ENCODE measurements around the gene NUMA1. TPM values are rescaled to one million over a fixed set of nuclear protein-coding genes. Genes with fewer than 3 reads are reported as not detected.

Gene NUMA1, protein sequence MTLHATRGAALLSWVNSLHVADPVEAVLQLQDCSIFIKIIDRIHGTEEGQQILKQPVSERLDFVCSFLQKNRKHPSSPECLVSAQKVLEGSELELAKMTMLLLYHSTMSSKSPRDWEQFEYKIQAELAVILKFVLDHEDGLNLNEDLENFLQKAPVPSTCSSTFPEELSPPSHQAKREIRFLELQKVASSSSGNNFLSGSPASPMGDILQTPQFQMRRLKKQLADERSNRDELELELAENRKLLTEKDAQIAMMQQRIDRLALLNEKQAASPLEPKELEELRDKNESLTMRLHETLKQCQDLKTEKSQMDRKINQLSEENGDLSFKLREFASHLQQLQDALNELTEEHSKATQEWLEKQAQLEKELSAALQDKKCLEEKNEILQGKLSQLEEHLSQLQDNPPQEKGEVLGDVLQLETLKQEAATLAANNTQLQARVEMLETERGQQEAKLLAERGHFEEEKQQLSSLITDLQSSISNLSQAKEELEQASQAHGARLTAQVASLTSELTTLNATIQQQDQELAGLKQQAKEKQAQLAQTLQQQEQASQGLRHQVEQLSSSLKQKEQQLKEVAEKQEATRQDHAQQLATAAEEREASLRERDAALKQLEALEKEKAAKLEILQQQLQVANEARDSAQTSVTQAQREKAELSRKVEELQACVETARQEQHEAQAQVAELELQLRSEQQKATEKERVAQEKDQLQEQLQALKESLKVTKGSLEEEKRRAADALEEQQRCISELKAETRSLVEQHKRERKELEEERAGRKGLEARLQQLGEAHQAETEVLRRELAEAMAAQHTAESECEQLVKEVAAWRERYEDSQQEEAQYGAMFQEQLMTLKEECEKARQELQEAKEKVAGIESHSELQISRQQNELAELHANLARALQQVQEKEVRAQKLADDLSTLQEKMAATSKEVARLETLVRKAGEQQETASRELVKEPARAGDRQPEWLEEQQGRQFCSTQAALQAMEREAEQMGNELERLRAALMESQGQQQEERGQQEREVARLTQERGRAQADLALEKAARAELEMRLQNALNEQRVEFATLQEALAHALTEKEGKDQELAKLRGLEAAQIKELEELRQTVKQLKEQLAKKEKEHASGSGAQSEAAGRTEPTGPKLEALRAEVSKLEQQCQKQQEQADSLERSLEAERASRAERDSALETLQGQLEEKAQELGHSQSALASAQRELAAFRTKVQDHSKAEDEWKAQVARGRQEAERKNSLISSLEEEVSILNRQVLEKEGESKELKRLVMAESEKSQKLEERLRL (N-terminal part only)
- polyA plus RNA-seq (ENCODE audit: insufficient read length): 165 TPM

DNA sequence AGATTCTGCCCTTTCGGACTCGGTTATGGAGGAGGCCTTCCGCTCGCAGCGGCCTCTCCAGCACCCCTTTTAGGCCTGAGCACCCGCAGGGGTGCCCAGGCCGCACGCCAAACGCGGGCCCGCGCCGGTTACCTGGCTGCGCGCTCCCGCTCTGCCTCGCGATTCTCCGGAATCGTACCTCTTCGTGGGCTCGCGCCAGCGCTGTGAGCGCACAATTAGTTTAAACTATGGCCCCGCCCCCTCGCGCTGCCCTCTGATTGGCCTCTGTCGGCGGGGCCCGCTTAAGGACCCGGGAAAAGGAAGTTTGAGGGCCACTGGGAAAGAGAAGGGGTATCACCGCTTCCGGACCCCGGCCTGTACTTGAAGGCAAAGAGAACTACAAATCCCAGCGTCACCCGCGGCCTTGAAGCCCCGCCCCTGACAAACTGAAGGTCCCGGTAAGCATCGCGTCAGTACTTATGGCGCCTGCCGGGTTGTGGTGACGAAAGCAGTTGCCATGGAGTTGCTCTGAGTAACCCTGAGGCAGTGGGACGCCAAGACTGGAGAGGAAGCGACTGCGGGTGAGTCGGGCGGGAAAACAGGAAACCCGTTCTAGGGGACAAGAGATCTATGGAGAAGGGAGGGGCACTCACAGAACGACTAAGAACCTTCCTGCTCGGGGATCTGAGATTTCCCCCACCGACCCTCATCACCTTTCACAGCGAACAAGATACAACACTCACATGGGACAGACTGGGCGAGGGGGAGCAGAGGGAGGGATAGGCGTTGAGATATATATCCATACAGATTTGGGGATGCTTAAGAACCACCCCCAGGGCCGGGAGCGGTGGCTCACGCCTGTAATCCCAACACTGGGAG, at the start of gene NUMA1, which contains the start of gene LRRC51:
Gene NUMA1, minus strand, starts transcription at position 217 of the 858 bp plus-strand sequence. CDS start 44,599 bp downstream, outside the sequence.
Gene LRRC51, plus strand, starts transcription at position 525 of the 858 bp plus-strand sequence. CDS start 8,234 bp downstream, outside the sequence.
- DNase-seq (ENCODE audit: low read depth): peak; percentile 99

DNA sequence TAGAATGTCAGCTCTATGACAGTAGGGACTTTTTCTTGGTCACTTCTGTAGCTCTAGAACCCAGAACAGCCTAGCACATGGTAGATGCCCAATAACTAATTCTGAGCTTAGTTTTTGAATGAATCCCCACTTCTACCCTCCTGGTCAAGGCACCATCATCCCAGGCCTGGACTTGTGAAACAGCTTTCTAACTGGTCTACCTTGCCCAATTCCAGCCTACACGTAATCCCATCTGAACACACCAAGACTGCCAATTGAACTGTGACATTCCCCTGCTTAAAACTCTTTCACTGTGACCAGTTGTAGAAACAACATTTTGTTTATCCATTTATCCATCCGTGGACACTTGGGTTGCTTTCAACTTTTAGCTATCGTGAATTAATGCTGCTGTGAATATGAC, 49.0 kb upstream of the NUMA1 start:
- DNase-seq (ENCODE audit: low read depth): no peak

DNA sequence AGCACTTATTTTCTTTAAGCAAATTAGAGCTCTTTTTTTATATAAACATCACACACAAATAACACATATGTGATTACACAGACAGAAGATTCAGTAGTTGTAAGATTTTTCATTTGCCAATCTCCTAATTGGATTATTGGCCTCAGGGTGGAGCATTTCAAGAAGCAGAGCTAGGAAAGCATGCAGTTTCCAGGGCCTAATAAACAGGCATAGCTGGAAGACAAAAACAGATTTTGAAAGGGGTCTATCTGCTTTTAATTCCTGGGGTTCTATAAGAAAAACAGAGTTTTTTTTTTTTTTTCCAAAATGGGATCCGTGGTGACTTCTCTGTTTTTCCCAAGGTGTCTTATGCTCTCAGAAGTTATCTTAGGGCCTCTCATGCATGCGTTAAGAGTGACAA, 47.6 kb upstream of the NUMA1 start:
- no peak for DNase-seq (ENCODE audit: low read depth)

DNA sequence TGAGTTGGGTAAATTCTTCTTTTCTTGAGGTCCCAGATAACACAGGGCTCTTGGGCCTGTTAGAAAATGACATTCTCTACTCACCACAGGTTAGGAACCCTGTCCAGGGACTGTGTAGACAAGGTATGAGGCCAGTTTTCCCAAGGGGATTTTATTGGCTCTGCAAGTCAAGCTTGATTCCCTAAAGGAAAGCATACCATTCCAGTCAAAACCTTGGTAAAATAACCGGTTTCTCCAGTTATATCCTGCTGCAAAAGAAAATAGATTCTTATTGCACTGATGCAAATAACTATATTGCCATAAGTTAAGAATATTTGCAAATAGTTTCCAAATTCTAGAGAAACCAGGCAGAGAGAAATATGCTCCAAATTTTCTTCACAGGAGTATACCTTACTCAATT, 45.6 kb upstream of the NUMA1 start:
- no peak for DNase-seq (ENCODE audit: low read depth)

DNA sequence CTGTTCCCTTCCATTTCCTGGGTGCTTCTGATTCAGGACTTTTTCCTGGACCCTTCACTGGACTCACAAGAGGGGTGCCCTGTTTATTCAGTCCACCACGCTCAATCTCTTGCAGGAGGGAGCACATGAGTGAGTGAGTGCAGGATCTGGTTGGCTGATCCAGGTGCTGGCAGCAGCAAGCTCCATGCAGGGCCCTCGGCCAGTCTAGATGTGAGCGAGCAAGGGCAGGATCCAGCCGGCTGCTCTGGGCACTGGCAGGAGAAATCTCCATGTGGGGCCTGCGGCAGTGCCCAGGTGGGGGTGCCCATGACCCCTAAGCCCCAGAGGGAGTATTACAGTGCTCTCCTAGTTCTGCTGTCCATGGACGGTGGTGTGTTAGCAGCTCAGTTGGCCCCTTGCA, 43.7 kb upstream of the NUMA1 start:
- no peak for DNase-seq (ENCODE audit: low read depth)

DNA sequence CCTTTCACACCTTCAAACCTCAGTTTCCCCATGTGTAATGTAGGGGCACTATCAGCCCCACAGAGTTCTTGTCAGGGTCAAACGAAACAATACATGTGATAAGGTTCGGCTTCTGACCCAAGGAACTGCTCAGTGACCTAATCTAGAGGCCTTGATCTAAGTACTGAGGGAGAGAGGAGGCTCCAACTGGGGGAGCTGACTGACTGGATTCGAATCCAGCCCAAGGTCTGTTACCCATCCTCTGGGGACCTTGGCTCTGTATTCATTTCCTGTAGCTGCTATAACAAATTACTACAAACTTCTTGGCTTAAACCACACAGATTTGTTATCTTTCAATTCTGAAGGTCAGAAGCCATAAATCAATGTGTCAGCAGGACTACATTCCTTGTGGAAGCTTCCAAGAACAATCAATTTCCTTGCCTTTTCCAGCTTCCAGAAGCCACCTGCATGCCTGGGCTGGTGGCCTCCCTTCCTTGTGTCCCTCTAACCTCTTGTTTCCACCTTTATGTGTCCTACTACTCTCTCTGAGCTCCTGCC, 42.8 kb upstream of the NUMA1 start:
- no peak for DNase-seq (ENCODE audit: low read depth)

DNA sequence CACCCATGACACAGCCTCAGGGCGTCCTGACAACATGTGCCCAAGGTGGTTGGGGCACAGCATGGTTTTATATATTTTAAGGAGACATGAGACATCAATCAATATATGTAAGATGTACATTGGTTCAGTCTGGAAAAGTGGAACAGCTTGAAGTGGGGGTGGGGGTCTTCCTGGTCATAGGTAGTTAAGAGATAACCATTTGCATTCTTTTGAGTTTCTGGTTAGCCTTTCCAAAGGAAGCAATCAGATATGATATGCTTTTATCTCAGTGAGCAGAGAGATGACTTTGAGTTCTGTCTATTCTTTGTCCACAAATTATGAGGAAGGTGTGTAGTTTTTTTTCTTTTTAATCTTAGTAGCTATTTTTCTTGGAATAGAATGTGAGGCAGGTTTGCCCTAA, 42.3 kb upstream of the NUMA1 start:
- DNase-seq (ENCODE audit: low read depth): no peak

DNA sequence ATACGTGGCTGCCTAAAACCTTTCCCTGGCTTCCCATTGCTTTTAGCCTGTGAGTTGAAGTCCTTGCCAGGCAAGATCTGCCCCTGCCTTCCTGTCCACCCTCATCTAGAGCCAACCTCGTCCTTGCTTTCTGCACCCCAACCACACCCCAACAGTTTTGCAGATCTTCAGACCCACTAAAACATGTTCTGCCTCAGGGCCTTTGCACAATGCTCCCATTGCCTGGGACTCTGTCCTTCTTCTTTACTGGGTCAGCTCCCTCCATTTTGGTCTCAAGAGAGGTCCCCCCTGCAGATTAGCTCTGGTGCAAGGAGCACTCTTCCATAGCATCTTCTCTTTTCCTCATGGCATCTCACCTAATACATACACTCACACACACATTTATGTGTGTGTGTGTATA, 40.6 kb upstream of the NUMA1 start:
- DNase-seq (ENCODE audit: low read depth): no peak

DNA sequence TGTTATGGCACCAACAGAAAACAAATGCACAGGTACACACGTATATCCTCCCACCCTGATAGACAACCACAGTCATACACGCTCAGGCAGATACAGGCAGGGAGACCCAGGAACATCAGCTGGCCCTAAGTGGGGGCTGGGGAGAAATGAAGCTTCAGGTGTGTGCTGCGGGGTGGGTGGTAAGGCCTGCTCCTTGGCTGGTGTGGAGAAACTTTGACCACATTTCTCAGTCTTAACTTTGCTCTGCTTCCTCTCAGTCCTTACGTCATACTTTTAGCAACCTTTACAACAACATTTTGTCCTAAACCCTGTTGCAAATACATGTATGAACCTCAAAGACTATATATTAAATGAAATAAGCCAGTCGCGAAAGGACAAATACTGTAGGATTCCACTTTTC, 38.9 kb upstream of the NUMA1 start:
- no peak for DNase-seq (ENCODE audit: low read depth)

DNA sequence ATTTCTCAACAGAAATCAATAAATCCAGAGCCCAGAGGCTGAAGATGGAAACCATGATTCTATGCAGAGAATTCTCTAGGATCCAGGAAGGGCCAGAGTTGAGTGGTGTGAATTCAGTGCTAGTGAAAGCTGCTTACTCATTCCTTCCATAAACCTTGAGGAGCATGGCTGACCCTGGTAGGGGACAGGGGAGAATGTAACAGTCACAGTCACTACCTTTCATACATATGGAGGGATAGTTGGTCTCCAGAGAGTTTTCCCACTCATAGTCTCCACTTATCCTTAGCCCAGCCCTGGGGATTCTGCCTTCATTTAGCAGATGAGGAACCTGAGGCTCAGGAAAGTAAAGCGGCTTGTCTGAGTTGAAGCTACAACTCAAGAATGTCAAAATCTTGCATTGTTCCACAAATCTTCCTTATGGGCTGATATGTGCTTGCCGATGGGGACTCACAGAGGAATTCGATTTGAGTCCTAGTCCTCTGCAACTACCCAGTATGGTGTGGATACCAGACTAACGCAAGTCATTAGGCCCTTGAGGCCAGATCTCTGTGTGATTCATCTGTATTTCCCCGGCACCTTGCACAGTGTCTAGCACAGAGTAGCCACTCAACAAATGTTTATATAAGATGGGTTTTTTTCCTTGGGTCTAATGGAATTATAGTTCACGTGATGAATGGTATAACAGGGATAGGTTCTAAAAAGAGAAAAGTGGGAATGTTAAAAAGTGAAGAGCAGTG, 35.8 kb upstream of the NUMA1 start:
- no peak for DNase-seq (ENCODE audit: low read depth)

DNA sequence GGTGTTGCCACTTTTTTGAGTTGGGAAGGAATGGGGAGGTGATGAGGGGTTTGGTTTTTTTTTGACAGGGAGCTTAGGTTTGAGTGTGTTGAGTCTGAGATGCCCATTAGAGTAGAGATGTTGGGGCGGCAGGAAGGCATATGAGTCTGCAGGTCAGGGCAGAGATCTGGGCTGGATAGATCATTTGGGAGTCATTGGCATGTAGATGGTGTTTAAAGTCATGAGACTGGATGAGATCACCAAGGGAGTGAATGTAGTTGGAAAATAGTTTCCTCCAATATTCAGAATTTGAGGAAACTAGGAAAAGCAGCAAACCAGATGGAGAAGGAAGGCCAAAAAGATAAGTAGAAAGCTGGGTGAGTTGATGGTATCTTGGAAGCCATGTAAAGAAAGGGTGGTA, 34.2 kb upstream of the NUMA1 start:
- DNase-seq (ENCODE audit: low read depth): no peak

DNA sequence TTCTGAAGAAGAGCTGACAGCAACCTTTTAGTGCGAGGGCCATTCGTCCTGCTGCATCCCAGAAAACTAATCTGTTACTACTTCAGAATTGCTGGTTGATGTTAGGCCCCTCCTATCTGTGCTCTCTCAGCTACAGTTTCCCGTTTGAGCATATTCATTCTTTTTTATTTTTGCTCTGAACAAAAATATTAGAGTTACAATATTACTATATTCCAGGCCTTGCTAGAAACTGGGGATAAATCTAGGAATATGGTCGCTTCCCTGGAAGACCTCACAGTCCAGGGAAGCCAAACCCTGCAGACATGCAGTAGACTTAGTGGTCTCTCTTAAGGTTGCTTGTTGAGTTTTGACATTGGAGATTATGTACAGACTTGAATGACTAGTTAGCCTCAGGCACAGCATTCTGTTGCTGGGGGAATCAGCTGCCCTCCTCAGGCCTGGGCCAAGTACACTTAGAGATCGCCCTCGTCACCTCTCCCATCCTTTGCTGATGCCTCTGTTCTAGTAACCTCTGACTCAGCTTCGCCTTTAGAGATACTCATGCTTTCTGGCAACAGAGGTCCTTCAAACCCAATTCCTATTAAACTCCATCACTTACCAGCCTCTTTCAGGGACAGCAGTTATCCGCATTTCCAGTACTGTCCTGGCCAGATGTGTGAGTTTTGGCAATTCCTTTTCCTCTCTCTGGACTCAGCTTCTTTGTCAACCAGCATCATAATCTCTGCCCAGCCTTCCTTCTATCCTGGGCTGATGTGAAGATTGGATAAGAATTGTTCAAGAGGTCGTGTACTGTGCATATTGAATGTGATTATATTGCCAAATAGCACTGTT, 32.9 kb upstream of the NUMA1 start:
- DNase-seq (ENCODE audit: low read depth): no peak

DNA sequence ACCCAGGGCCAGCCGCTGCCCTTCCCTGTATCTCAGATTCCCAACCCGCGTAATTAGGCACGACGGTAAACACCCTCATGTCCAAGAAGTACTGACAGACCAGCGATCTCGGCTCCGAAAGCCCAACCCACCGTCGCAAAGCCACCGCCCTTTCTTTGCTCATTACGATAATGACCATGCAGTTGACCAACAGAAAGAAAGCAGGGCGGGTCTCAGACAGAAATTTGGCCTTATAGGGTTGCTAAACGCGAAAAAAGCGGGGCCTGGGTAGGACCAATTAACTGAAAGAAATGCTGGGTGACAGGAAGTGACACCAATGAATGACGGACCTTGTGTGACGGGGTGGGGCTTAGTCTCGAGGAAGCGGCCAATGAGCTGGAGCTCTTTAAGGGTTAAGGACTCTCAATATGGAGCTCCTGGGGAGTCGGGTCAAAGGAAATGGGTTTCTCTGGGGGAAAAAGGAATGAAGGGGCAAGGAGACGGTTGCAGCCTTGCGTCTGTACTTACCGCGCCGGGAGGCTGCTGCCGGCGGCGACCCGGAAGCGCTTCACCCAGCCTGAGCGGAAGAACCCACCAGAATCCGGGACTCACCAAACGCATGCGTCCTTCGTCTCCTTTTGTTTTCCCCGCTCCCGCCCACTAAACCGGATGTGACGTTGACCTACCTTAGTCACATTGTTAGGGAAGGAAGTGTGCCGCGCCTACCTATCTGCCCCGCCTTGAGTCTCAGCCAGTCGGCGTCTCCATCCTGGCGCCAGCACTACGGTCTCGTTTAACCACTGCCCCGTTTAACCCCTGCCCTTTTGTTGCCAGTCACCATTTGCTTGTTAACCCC, 32.0 kb upstream of the NUMA1 start, which contains the start of gene ANAPC15:
Gene ANAPC15, minus strand, starts transcription at position 553 of the 835 bp plus-strand sequence. CDS start 1,419 bp downstream, outside the sequence.
- DNase-seq (ENCODE audit: low read depth): peak; percentile 99

DNA sequence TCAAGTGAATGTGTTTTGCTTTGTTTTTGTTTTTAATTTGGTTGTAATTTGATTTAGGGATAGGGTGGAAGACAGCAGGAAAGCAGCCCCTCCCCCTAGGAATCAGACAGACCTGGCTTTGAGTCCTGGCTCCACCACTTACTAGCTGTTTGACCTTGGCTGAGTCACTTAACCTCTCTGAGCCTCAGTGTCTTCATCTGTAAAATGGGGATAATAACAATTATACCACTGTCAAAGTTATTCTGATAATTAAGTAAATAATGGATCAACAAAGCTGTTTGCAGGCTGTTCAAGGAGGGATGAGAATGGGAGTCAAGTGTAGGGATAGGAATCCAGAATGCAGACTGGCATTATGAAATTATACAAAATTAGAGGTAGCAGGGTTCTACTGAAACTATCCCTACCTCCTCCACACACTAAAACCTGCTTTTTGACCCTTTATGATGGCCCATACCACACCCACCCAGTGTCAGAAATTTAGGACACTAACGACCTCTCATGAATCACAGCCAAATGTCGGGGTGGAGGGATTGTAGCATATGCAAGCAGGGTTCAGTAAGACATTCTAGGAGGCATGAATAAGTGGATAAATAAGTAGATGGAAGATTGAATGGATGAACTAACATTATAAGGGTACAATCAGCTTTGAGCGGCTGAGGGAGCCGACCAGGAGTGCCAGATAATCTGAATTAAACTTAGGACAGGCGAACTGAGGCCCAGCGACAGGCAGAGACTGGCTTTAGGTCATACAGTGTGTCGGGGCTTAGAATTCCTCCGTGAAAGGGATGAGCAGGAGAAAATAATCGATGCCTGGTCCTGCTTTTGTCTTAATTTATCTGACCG, 31.2 kb upstream of the NUMA1 start:
- DNase-seq (ENCODE audit: low read depth): peak; percentile 6

DNA sequence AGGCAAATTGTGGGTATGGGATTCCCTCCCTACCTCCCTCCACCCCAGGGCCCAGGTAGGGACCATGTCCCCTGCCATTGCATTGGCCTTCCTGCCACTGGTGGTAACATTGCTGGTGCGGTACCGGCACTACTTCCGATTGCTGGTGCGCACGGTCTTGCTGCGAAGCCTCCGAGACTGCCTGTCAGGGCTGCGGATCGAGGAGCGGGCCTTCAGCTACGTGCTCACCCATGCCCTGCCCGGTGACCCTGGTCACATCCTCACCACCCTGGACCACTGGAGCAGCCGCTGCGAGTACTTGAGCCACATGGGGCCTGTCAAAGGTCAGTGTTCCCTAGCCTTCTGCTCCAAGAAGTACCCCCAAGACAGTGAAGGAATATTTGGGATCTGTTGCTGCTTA, 25.5 kb upstream of the NUMA1 start, which contains the start of gene TOMT:
Gene TOMT, plus strand, starts transcription at position 37 of the 400 bp plus-strand sequence. Its CDS starts 28 bp downstream, at position 65.
- DNase-seq (ENCODE audit: low read depth): no peak

DNA sequence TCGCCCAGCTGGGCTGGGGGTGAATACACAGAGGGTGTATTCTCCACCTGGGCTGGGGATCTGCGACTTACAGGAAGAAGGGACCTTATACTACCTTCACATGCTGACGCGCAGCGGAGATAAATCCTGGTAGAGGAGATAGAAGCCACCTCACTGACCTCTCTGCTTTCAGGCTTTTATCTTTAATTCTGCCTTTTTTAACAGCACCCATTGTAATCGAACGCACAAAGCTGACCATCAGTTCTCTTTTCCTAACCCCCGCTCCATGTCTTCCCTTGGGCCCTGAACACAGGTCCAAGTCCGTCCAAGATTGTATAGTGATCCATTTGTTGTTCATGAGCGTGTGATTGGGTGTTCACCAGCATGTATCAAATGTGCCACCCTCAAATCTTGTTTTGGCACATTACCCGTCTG, 23.4 kb upstream of the NUMA1 start:
- no peak for DNase-seq (ENCODE audit: low read depth)
